HG02798 (cell line): ENCODE results near the gene IRX5.

Experiments
- ATAC-seq: cut with Tn5 transposase; IDR thresholded peaks from one replicate; pipeline ENCODE4 v1.9.1; 2021; ENCODE audit warnings: mild to moderate bottlenecking; ENCODE audit not compliant: unreplicated experiment, poor library complexity

Gene IRX5

DNA sequence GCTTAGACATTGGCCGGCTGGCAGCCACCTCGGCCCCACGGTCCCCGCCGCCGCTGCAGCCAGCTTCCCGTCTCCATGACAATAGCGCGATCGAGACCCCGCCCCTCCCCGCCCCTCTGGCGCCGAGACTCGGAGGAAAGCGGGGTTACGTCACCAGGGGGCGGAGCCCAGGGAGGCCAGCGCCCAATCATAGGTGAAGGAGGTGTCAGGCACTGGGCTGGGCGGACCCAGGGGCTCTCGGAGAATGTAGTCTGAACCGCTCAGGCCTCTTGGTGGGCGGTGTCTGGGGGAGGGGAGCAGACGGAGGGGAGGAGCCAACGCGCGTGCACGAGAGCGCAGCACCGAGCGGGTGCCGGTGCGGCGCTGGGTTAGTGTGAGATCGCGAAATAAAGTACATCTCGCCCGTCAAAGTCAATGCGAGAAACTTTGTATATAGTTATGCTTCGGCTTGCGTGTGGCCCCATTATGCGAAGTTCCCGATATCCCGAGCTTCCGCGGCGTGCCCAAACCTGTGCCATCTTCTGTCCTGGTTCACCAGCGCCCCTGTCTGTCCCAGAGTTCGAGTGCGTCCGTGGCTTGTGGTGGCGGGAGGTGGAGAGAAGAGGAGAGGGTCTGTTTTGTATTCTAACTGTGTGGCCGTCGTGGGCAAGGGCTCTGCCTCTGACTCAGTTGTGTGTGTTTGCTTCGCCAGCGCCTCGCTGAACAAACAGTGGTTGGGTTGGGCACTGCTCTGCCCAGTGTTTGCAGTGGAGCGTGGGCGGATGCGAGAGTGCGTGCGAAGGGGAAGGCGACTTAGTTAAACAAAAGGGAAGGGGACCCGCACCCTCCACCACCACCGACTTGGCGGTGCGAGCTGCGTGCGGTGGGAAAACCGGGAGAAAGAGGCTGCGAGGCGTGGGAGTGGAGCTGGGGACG, 1.3 kb upstream of the IRX5 start:
- ATAC-seq, result peak; percentile 87

DNA sequence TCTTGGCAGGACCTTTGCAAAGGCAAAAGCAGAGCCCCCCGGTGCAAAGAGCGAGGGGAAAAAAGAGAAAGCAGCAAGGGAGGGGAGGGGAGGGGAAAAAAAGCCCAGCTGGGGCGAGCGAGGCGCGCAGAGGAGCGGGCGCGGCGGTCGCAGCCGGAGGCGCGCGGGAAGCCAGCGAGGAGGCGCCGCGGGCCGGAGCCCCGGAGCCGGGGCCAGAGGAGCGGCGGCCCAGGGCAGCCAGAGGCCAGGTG, 129 bp downstream of the IRX5 start:
- no peak for ATAC-seq

DNA sequence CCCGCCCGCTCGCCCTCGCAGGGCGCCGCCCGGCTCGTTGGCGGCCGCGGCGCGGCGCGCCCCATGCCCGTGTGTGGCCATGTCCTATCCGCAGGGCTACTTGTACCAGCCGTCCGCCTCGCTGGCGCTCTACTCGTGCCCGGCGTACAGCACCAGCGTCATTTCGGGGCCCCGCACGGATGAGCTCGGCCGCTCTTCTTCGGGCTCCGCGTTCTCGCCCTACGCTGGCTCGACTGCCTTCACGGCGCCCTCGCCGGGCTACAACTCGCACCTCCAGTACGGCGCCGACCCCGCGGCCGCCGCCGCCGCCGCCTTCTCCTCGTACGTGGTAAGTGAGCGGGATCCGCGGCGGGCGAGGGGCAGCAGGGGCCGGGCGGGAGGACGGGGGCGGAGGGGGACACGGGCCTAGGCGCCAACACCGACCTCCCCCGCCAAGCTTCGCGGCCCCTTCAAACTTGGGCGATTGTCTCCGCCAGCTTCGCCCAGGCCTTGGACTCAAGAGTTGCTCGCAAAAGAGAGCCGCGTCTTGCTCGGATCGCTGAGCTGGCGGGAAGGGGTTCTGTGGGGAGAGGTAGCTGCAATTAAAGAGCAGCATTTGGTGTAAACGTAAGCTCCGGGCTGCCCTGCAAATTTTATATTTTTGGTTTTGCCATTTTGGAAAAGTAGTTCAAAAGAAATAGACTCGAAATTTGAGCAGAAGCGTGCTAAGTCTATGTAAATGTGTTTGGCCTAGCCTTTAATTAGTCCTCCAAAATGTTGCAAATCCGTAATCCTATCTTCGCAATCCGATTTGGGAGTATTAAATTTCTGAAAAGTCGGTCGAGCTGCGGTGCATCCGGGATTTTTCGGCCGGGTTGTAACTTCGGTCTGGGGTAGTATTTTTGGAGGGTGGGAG, 702 bp downstream of the IRX5 start:
- no peak for ATAC-seq

DNA sequence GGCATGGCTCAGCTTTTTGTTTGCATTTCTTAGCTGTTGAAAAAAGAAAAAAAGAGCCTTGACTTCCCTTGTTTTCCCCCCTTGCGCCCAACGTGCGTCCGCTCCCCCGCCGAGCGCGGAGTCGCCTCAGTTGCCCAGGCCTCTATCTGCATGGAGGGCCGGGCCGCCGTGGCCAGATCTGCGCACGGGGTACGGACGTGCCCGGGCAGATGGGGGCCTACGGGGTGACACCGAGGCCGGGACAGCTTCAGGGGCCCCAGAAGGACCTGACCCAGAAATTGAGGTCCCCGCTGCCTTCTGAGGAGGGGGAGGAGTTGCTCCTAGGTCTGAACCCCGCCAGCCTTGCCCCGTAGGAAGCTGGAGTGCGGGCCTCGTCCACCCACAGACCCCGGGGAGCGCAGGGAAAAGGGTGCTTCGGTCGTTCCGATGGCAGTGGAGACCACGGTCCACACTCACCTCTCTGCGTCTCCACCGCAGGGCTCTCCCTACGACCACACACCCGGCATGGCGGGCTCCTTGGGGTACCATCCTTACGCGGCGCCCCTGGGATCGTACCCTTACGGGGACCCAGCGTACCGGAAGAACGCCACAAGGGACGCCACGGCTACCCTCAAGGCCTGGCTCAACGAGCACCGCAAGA, 1.5 kb downstream of the IRX5 start:
- ATAC-seq, result no peak

DNA sequence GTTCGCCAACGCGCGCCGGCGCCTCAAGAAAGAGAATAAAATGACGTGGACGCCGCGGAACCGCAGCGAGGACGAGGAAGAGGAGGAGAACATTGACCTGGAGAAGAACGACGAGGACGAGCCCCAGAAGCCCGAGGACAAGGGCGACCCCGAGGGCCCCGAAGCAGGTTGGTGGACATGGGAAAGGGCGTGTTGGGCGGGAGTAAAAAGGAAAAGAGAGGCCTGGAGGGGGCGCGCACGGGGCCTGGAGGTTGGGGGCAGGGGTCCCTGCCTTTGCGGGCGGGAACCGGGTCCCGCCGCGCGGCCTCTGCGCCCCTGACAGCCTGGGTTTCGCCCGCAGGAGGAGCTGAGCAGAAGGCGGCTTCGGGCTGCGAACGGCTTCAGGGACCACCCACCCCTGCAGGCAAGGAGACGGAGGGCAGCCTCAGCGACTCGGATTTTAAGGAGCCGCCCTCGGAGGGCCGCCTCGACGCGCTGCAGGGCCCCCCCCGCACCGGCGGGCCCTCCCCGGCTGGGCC, 2.1 kb downstream of the IRX5 start:
- no peak for ATAC-seq

DNA sequence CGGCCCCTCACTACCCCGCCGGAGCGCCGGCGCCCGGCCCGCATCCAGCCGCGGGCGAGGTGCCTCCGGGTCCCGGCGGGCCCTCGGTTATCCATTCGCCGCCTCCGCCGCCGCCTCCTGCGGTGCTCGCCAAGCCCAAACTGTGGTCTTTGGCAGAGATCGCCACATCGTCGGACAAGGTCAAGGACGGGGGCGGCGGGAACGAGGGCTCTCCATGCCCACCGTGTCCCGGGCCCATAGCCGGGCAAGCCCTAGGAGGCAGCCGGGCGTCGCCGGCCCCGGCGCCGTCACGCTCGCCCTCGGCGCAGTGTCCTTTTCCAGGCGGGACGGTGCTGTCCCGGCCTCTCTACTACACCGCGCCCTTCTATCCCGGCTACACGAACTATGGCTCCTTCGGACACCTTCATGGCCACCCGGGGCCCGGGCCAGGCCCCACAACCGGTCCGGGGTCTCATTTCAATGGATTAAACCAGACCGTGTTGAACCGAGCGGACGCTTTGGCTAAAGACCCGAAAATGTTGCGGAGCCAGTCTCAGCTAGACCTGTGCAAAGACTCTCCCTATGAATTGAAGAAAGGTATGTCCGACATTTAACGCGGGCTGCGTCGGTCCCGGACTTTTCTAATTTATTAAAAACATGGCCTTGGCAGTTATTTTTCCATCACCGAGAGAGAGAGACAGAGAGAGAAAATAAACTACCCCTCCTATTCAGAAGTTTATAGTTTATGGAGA, 2.8 kb downstream of the IRX5 start:
- ATAC-seq, result no peak

DNA sequence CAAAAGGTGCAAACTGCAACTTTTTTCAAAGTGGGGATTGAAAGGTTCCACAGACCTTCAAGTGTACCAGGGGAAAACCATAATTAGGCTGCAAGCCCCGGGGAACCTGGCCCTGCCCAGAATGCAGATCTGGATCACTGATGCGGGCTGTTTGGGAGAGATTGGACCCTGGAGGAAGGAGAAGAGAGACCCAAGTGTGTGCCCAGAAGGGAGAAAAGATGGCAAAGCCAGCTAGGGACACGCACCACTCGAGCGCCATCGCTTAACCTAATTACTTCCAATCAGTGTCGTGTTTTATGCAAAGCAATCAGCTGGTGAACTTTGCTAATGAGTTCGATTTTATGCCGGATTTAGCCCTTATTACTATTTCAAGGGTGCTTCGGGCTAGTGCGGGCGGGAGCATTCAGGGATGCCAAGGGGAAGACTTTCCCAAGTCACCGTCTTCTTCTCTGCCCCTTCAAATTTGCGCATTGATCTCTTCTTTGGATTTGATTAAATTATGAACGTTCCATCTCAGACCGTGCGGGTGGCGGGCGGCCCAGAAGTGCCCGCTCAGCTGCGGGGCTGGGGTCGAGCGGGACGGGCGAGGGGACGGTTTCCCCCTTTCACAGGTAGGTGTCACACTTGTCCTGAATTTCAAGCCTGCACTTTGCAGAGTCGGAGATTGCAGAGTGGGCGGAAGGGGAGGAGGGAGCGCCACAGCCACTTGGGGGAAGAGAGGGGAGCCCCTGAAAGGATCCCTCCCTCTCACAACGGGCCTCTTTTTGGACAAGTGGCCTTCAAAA, 4.0 kb downstream of the IRX5 start:
- ATAC-seq, result no peak

DNA sequence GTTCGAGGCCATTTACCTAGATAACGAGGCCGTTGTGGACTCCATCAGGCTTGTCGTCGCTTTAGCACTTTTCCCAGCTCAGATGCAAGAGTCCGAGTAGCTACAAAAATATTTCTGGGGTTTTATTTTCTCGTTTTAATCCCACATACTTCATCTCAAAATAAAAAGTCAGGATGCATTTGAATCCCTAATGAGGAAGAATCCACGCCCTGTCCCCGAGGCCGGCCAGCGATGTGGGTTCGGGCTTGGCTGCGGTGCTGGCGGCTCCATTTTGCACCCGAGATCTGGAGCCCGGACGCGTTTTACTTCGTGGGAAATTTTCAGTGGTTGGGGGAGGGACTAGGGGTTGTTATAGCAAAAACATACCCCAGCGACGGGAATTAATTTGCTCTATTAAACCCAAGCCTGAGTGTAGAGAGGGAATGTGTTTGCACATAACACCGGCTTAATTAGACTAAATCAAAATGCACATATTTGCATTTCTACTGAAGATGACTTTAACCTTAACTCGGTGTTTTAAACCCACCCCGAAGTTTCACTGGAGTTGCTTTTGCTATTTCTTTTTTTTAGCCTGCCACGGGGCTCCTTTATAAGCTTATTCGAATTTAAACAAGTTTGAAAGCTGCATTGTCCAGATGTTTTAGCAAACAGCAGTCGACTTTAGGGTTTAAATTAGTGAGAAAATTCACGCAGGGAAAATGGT, 4.8 kb downstream of the IRX5 start:
- no peak for ATAC-seq

DNA sequence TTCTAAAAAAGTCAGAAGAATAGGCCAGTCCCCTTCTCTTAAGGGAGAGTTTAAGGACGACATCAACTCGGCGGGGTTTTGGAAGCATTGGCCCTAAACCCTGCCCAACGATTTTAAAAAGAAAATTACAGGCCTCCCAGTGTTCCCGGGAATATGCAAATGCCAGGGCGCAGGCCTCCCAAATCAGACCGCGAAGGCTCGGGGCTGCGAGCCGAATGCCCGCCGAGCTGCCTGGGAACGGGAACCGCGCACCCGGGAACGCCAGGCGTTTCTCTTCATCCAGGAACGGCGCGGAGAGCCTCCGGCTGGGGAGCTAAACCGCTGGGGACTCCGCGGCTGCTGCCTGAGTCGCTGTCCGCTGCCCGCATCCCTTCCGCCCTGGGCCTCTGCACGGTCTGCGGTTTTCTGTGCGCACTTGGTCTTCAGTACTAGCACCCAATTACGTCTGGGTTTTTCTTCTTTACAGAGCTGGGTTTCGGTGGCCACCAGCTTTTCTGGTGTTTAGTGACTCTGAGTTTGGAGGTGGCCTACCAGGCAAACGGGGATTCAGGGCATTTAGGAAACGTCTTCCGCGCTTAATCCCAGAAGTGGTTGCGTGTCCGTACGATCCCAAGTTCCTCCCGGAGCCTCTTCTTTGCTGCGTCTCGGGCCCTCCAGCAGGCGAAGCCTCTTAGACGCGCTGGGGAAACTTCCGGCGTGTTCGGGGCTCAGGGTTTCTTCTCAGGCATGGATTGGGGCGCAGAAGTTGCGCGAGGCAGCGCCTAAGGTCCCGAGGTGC, 5.7 kb downstream of the IRX5 start:
- no peak for ATAC-seq

DNA sequence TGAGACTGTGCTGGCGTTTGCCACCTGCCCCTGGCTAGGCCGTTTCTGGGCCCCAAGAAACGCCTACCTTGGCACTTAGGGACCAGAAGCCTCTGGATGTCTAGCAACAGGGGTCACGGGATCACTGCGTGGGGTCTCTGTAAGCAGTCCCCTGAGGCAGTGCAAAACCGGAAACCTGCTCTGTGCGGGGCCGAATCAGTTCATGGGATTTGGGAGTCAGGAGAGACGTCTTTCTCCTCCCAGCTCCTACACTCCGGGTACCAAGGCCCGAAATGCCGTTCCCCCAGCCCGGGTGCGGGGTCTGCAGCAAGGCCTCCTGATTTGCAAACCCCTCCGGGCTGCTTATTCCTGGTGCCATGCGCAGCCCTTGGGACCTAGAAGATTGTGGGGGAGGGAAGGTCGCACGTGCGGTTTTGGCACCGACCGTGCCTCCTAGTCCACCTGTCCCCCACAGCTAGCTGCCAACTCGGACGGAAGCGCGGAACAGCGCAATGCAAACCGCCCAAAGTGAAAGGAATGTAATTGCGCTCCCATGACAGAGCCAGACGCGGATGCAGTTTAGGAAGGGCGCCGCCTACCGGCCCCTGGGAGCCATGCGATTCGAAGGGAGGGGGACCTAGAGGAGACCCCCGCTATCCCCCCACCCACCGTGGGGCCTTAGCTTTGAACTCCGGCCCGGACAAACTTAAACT, 6.5 kb downstream of the IRX5 start:
- no peak for ATAC-seq

DNA sequence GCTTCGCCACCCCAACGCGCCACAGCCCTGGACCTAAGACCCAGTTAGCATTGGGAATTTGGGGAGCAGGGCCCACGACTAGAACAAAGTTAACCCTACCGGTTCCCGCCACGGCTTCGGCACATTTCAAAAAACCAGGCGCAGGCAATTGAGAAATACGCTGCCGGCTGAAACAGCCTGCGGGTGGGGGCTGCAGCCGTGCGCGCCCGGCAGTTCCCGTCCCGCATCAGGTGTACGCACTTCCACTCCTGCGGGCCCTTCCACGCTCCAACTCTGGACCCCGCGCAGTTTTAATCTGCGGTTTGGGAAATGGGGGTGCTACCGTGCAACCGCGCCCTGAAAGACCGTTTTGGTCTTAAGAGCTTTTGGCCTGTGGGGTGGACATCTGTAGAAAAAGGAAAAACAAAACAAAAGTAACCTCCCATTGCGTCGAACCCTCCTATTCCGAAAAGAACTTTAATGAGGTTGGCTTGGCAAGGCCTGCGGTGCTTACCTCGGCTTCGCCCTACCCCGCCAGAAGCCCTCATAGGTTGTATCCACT, 7.1 kb downstream of the IRX5 start:
- ATAC-seq, result no peak

DNA sequence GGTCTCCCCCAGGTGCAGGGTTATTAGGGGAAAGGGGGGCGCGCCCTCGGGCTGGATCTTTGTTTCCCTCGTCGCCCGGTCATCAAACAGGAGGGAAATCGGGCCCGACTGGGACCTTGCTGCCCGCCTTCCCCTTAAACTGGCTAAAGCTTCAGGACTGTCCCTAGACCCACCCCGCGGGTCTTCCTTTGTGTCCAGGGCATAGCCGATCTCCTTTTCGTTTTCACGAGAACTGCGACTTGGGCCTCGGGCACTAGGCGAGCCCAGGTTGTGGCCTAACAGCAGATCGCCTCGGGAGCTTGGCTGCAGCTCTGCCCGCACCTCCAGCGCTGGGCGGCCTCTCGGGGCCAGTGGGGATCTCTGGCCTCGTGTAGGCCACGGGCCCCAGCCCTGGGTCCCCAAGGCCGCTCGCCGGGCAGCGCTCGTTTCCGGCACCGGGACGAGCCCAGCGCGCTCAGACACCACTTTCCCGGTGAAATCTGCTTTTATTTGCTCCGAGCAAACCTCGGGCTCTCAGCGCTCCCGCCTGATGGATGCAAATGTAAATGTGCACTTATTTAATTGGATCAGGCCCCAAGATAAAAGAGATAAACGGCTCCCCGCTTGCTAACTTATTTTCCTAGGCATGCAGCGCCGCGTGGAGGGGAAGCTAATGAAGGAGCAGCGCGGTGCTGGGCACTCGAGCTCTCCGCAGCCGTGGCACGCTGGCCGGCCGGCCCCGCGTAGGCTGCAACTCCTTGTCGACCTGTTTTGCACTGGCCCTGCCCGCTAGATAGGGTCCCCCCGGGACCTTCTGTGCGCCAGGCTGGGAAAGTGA, 7.8 kb downstream of the IRX5 start:
- ATAC-seq, result no peak

DNA sequence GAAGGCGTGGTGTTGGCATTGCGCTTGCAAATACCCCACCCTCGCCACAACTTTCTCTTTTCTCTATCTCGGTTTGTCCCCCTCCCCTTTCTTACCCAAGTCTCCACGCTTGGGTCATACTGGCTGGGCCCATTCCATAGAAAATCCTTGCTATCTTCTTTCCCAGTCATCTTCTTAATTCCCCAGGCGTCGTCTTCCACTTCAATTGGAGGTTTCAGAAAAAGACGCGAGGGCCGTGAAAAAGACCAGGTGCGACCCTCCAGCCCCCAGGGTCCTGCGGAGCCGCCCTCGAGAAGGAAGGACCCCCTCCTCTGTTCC, 8.3 kb downstream of the IRX5 start:
- ATAC-seq, result no peak

DNA sequence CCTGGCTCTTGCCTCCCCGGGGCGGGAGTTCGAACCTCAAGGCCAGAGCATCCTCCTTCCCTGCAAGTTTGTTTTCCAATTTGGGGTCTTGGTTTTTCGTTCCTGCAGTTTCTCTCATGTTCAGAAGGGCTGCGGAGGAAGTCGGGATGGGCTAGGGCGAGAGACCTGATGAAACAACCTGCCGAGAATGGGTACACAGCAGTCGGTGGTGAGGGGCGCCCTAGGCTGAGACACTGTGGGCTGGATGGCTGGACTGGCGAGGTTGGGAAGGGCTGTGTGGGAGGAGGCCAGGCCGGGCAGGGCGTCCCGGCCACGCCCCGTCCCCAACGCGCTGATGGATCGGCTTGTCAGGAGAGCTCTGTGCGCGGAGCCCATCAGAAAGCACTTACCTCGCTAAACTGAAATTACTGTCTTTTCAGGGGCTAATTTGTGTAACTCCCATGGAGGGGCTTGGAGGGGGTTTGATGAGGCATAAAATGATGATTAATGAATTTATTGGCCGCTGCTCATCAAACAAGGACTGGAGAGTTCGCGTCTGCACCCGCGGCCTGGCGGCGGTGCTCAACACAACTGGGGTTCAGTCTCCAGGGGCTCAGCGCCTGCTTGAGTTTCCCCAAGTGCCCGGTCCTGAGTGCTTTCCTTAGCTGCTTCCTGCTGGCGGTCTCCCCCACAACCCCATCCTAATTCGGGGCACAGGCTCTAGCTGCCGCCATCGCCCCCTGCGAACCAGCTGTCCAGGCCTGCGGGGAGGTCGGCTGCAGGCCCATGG, 9.0 kb downstream of the IRX5 start:
- ATAC-seq, result no peak

DNA sequence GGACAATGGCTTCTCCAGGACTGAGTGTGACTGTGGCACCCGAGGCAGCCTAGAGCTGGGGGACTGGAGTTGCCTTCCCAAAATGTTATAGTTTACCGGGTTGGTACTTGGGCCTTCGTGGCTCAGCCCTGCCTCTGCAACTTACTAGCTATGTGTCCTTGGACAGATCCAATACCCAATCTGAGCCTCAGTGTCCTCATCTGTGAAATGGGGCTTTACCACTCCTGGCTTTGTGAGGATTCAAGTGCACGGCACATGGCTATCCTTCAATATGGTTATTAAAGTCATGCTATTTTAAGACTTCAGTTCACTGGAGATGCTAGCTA, 9.6 kb downstream of the IRX5 start:
- ATAC-seq, result no peak

DNA sequence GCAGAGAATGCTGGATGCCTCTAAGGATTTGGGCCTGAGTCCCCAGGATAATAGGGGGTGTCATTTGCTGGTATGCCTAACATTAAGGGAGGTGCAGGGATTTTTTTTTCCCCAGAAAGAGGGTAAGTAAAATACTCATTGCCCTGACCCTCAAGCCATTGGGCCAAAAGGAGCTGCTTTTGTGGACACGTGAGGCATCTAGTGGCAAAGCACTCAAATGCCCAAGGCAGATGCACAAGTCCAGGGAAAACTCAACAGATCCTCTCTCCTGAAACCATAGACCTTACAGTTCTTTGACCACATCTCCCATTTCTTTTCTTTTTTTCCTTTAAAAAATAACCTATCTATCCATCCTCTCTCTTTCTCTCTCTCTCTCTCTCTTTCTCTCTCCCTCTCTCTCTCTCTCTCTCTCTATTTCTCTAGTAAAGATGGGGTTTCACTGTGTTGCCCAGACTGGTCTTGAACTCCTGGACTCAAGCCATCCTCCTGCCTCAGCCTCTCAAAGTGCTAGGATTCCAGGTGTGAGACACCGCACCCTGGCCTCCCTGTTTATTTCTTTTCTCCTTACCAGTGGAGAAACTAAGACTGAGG, 11.8 kb downstream of the IRX5 start:
- no peak for ATAC-seq
